Measurements from ENCODE around the gene FXYD5. TPM values are rescaled to one million over a fixed set of nuclear protein-coding genes. Genes with fewer than 3 reads are reported as not detected.
A peak's percentile ranks its signal among the peaks of the same experiment; 100 is the strongest.

Gene FXYD5
- total RNA-seq, 5 donors from 2014 or later (not counting 1 experiment from before 2014, with no cell fraction given): 440 to 616 (median 504) TPM

- no peak overlapping the region for H3K27ac ChIP-seq (ENCODE audit: low read length)
- no peak for ATAC-seq (replicated peaks in 1 of 4)
- Mint-ChIP-seq H3K4me1 (peaks cover 41 to 62% (median 48%) of the 10 kb centered on the region in 3 donors), H3K27ac (peak overlapping the region; percentile 63 to 77), H3K36me3 (peaks cover 82% of the 10 kb centered on the region), H3K27me3 (no peaks in the 10 kb centered on the region), H3K4me3 (no peak overlapping the region), H3K9me3 (peaks cover 4 to 15% (median 9%) of the 10 kb centered on the region in 3 donors)
- no peaks in the 10 kb centered on the region for H3K9me3 ChIP-seq
- no peak for DNase-seq
- no peaks in the 10 kb centered on the region for H3K27me3 ChIP-seq (replicated peaks in 1 of 2; ENCODE audit: control insufficient read depth in 2 of 2, extremely low read depth in 1 of 2, insufficient read depth in 2 of 2, low read length in 1 of 2)
- peaks cover 13 to 25% of the 10 kb centered on the region in 2 experiments for H3K4me1 ChIP-seq (ENCODE audit: control insufficient read depth in 1 of 2, extremely low read depth in 1 of 2, insufficient read depth in 2 of 2, low read length in 2 of 2)
- ChIA-PET CTCF (interaction anchor here in 1 of 2 donors (0.7 kb wide), 1 partner anchor 39 kb away, joined by 3 read pairs; no protein-coding TSS in a partner anchor), POLR2A (no interaction called here)
- peaks cover 38 to 91% of the 10 kb centered on the region in 2 donors for H3K36me3 ChIP-seq (ENCODE audit: control insufficient read depth in 2 of 2, extremely low read depth in 1 of 2, insufficient read depth in 1 of 2, low read length in 1 of 2)
- no CpG with 5 or more reads among the region's 2 CpGs for WGBS (ENCODE audit: insufficient coverage)
- no peak overlapping the region for H3K4me3 ChIP-seq (ENCODE audit: control insufficient read depth in 1 of 2, extremely low read depth in 1 of 2, low read length in 1 of 2)
Measured at GRCh38 chr19:35164418-35164817, 9.9 kb downstream of the FXYD5 start.

- Mint-ChIP-seq H3K4me1 (peaks cover 42 to 61% (median 51%) of the 10 kb centered on the region in 3 donors), H3K27ac (peak overlapping the region; percentile 74 to 97), H3K36me3 (peaks cover 78% of the 10 kb centered on the region), H3K27me3 (no peaks in the 10 kb centered on the region), H3K4me3 (peak overlapping the region in 1 of 3 donors; percentile 10), H3K9me3 (peaks cover 4 to 15% (median 9%) of the 10 kb centered on the region in 3 donors)
- H3K4me3 ChIP-seq (ENCODE audit: control insufficient read depth in 1 of 2, extremely low read depth in 1 of 2, low read length in 1 of 2): no peak overlapping the region
- H3K27me3 ChIP-seq (replicated peaks in 1 of 2; ENCODE audit: control insufficient read depth in 2 of 2, extremely low read depth in 1 of 2, insufficient read depth in 2 of 2, low read length in 1 of 2): no peaks in the 10 kb centered on the region
- peaks cover 39 to 86% of the 10 kb centered on the region in 2 donors for H3K36me3 ChIP-seq (ENCODE audit: control insufficient read depth in 2 of 2, extremely low read depth in 1 of 2, insufficient read depth in 1 of 2, low read length in 1 of 2)
- DNase-seq (no peak), ATAC-seq (replicated peaks in 1 of 4) (no peak)
- H3K4me1 ChIP-seq (ENCODE audit: control insufficient read depth in 1 of 2, extremely low read depth in 1 of 2, insufficient read depth in 2 of 2, low read length in 2 of 2): peaks cover 13 to 25% of the 10 kb centered on the region in 2 experiments
- no peaks in the 10 kb centered on the region for H3K9me3 ChIP-seq
- 86% methylated on average over 4 of the region's 5 CpGs for WGBS (ENCODE audit: insufficient coverage)
- ChIA-PET POLR2A (no interaction called here), CTCF (interaction anchor here in 1 of 2 donors (0.6 kb wide), 1 partner anchor 283 kb away, joined by 4 read pairs; no protein-coding TSS in a partner anchor)
- H3K27ac ChIP-seq (ENCODE audit: low read length): peak overlapping the region; percentile 61
Measured at GRCh38 chr19:35165200-35166058, 10.9 kb downstream of the FXYD5 start.

- H3K4me3 ChIP-seq (ENCODE audit: control insufficient read depth in 1 of 2, extremely low read depth in 1 of 2, low read length in 1 of 2): peak overlapping the region in 1 of 2 donors; percentile 40
- peaks cover 4 to 15% (median 9%) of the 10 kb centered on the region in 3 donors for H3K9me3 Mint-ChIP-seq
- CTCF ChIA-PET: interaction anchor here (0.6 to 1.0 kb wide), 3 partner anchors 25 to 282 kb away, joined by 4 to 5 read pairs (median 4); no protein-coding TSS in a partner anchor
- peaks cover 69% of the 10 kb centered on the region for H3K36me3 Mint-ChIP-seq
- ATAC-seq (replicated peaks in 1 of 4) (no peak), DNase-seq (no peak)
- H3K27me3 Mint-ChIP-seq: no peaks in the 10 kb centered on the region
- peak overlapping the region; percentile 93 to 97 for H3K27ac Mint-ChIP-seq
- H3K9me3 ChIP-seq: no peaks in the 10 kb centered on the region
- H3K4me1 ChIP-seq (ENCODE audit: control insufficient read depth in 1 of 2, extremely low read depth in 1 of 2, insufficient read depth in 2 of 2, low read length in 2 of 2): peaks cover 13 to 25% of the 10 kb centered on the region in 2 experiments
- H3K36me3 ChIP-seq (ENCODE audit: control insufficient read depth in 2 of 2, extremely low read depth in 1 of 2, insufficient read depth in 1 of 2, low read length in 1 of 2): peaks cover 39 to 77% of the 10 kb centered on the region in 2 donors
- H3K27ac ChIP-seq (ENCODE audit: low read length): peak overlapping the region; percentile 61
- WGBS (ENCODE audit: insufficient coverage): no CpG with 5 or more reads among the region's 7 CpGs
- H3K27me3 ChIP-seq (replicated peaks in 1 of 2; ENCODE audit: control insufficient read depth in 2 of 2, extremely low read depth in 1 of 2, insufficient read depth in 2 of 2, low read length in 1 of 2): no peaks in the 10 kb centered on the region
- H3K4me1 Mint-ChIP-seq: peaks cover 44 to 55% (median 50%) of the 10 kb centered on the region in 3 donors
- peak overlapping the region in 2 of 3 donors; percentile 6 to 60 for H3K4me3 Mint-ChIP-seq
- POLR2A ChIA-PET: interaction anchor here (0.8 to 1.1 kb wide), 2 partner anchors 12 to 25 kb away, joined by 3 to 7 read pairs; partner anchors contain the start of gene FXYD5 (in 1 of the 2)
Measured at GRCh38 chr19:35166100-35167063, 11.8 kb downstream of the FXYD5 start.

GRCh38 chr19:35167251-35168119, 12.9 kb downstream of the FXYD5 start:
- peaks cover 47 to 56% (median 52%) of the 10 kb centered on the region in 3 donors for H3K4me1 Mint-ChIP-seq
- H3K27me3 Mint-ChIP-seq: no peaks in the 10 kb centered on the region
- Histone ChIP-seq H3K4me3 (ENCODE audit: control insufficient read depth in 1 of 2, extremely low read depth in 1 of 2, low read length in 1 of 2) (no peak overlapping the region), H3K36me3 (ENCODE audit: control insufficient read depth in 2 of 2, extremely low read depth in 1 of 2, insufficient read depth in 1 of 2, low read length in 1 of 2) (peaks cover 39 to 66% of the 10 kb centered on the region in 2 donors), H3K4me1 (ENCODE audit: control insufficient read depth in 1 of 2, extremely low read depth in 1 of 2, insufficient read depth in 2 of 2, low read length in 2 of 2) (peaks cover 13 to 35% of the 10 kb centered on the region in 2 experiments), H3K27me3 (replicated peaks in 1 of 2; ENCODE audit: control insufficient read depth in 2 of 2, extremely low read depth in 1 of 2, insufficient read depth in 2 of 2, low read length in 1 of 2) (no peaks in the 10 kb centered on the region), H3K9me3 (no peaks in the 10 kb centered on the region), H3K27ac (ENCODE audit: low read length) (peak overlapping the region; percentile 61)
- peak overlapping the region; percentile 13 to 60 (median 34) for H3K4me3 Mint-ChIP-seq
- H3K9me3 Mint-ChIP-seq: peaks cover 0 to 15% (median 6%) of the 10 kb centered on the region in 3 donors
- WGBS (ENCODE audit: insufficient coverage): 65% methylated on average over 2 of the region's 5 CpGs
- DNase-seq (peak in 6 of 35 experiments; percentile 15 to 29 (median 24)), ATAC-seq (replicated peaks in 1 of 4) (peak; percentile 17 to 56 (median 43))
- peak overlapping the region; percentile 93 to 97 for H3K27ac Mint-ChIP-seq
- CTCF ChIA-PET: interaction anchor here in 1 of 2 donors (0.6 to 0.9 kb wide), 2 partner anchors 14 to 136 kb away, joined by 3 to 5 read pairs; partner anchors contain the start of gene FXYD5
- peaks cover 58% of the 10 kb centered on the region for H3K36me3 Mint-ChIP-seq
- POLR2A ChIA-PET: interaction anchor here (0.6 to 1.1 kb wide), 3 partner anchors 13 to 26 kb away, joined by 3 to 7 read pairs (median 7); partner anchors contain the start of gene FXYD5 (in 1 of the 2)

- Histone ChIP-seq H3K9me3 (no peaks in the 10 kb centered on the region), H3K4me3 (ENCODE audit: control insufficient read depth in 1 of 2, extremely low read depth in 1 of 2, low read length in 1 of 2) (no peak overlapping the region), H3K4me1 (ENCODE audit: control insufficient read depth in 1 of 2, extremely low read depth in 1 of 2, insufficient read depth in 2 of 2, low read length in 2 of 2) (peaks cover 13 to 40% of the 10 kb centered on the region in 2 experiments), H3K27me3 (replicated peaks in 1 of 2; ENCODE audit: control insufficient read depth in 2 of 2, extremely low read depth in 1 of 2, insufficient read depth in 2 of 2, low read length in 1 of 2) (no peaks in the 10 kb centered on the region), H3K27ac (ENCODE audit: low read length) (peak overlapping the region; percentile 61), H3K36me3 (ENCODE audit: control insufficient read depth in 2 of 2, extremely low read depth in 1 of 2, insufficient read depth in 1 of 2, low read length in 1 of 2) (peaks cover 38 to 58% of the 10 kb centered on the region in 2 donors)
- Mint-ChIP-seq H3K27ac (peak overlapping the region; percentile 93 to 97), H3K4me1 (peaks cover 53 to 56% (median 55%) of the 10 kb centered on the region in 3 donors), H3K4me3 (no peak overlapping the region), H3K36me3 (peaks cover 51% of the 10 kb centered on the region), H3K9me3 (peaks cover 0 to 15% (median 6%) of the 10 kb centered on the region in 3 donors), H3K27me3 (no peaks in the 10 kb centered on the region)
- DNase-seq (no peak), ATAC-seq (replicated peaks in 1 of 4) (no peak)
- WGBS (ENCODE audit: insufficient coverage): 64% methylated on average over 2 of the region's 3 CpGs
- ChIA-PET POLR2A (interaction anchor here in 1 of 2 donors (0.7 kb wide), 1 partner anchor 31 kb away, joined by 3 read pairs; no protein-coding TSS in a partner anchor), CTCF (no interaction called here)
Measured at GRCh38 chr19:35168196-35168595, 13.7 kb downstream of the FXYD5 start.
